Inflammatory macrophage treated with lipopolysaccharide for 4 hours (primary cell): ENCODE data around the gene DEPDC1B.
"Not testable (repeated sequence)": the region's sequence is repeated elsewhere in the genome, so short reads cannot be mapped to it uniquely, and the experiment has no call there.

Experiments used
- DNase-seq: peaks from one replicate; pipeline ENCODE4 v3.0.0-alpha.2; 2020

DEPDC1B gene

GRCh38 chr5:60639544-60639943 is 60.4 kb downstream of the DEPDC1B start:
- DNase-seq: no peak

GRCh38 chr5:60638300-60638699 is 61.7 kb downstream of the DEPDC1B start:
- DNase-seq: no peak

- DNase-seq: no peak
Measured at GRCh38 chr5:60636644-60637043, 63.3 kb downstream of the DEPDC1B start.

- no peak for DNase-seq
Measured at GRCh38 chr5:60636001-60636400, 64.0 kb downstream of the DEPDC1B start.

GRCh38 chr5:60634051-60634450 is 65.9 kb downstream of the DEPDC1B start:
- peak; percentile 14 for DNase-seq

- DNase-seq: no peak
Measured at GRCh38 chr5:60633341-60633740, 66.6 kb downstream of the DEPDC1B start.

GRCh38 chr5:60632153-60632552 is 67.8 kb downstream of the DEPDC1B start:
- DNase-seq: no peak

- no peak for DNase-seq
Measured at GRCh38 chr5:60630836-60631235, 69.1 kb downstream of the DEPDC1B start.

GRCh38 chr5:60630179-60630578 is 69.8 kb downstream of the DEPDC1B start:
- DNase-seq: no peak

- DNase-seq: not testable (repeated sequence)
Measured at GRCh38 chr5:60624875-60625274, 75.1 kb downstream of the DEPDC1B start.

GRCh38 chr5:60620752-60621151 is 79.2 kb downstream of the DEPDC1B start:
- DNase-seq: not testable (repeated sequence)

- no peak for DNase-seq
Measured at GRCh38 chr5:60613826-60614225, 86.1 kb downstream of the DEPDC1B start.

- DNase-seq: no peak
Measured at GRCh38 chr5:60611099-60611740, 88.7 kb downstream of the DEPDC1B start.

GRCh38 chr5:60604771-60605170 is 95.2 kb downstream of the DEPDC1B start:
- no peak for DNase-seq

- no peak for DNase-seq
Measured at GRCh38 chr5:60598424-60598823, 101.5 kb downstream of the DEPDC1B start.

GRCh38 chr5:60597572-60598320 is 102.2 kb downstream of the DEPDC1B start:
- DNase-seq: peak; percentile 66

- peak; percentile 31 for DNase-seq
Measured at GRCh38 chr5:60594715-60595477, 105.1 kb downstream of the DEPDC1B start.

GRCh38 chr5:60590172-60590571 is 109.8 kb downstream of the DEPDC1B start:
- DNase-seq: no peak

GRCh38 chr5:60587312-60587711 is 112.7 kb downstream of the DEPDC1B start:
- DNase-seq: not testable (repeated sequence)

GRCh38 chr5:60586307-60586901 is 113.6 kb downstream of the DEPDC1B start:
- DNase-seq: peak; percentile 64

GRCh38 chr5:60585618-60586017 is 114.3 kb downstream of the DEPDC1B start:
- DNase-seq: no peak

GRCh38 chr5:60584304-60584703 is 115.7 kb downstream of the DEPDC1B start:
- DNase-seq: no peak

GRCh38 chr5:60583616-60584015 is 116.3 kb downstream of the DEPDC1B start:
- no peak for DNase-seq
